Large intestine (tissue), 3 donors: ENCODE results near the gene ANXA11. TPM values are rescaled to one million over a fixed set of nuclear protein-coding genes. Genes with fewer than 3 reads are reported as not detected.

Source experiments
- DNase-seq, 2 donors: peaks; one replicate each; pipeline versions ENCODE4 v3.0.0 to v3.0.0-alpha.2; 2013
- H3K27ac ChIP-seq: one replicate; pipeline ENCODE4 v1.5.1; 2013; ENCODE audit warnings: low read length
- H3K27me3 ChIP-seq: 2 replicates; pipeline ENCODE4 v1.6.1; 2013; ENCODE audit warnings: low read length; ENCODE audit not compliant: control insufficient read depth, insufficient read depth
- H3K36me3 ChIP-seq: 2 replicates; pipeline ENCODE4 v1.6.1; 2013; ENCODE audit warnings: low read length; ENCODE audit not compliant: control insufficient read depth, insufficient read depth
- H3K4me1 ChIP-seq: one replicate; pipeline ENCODE4 v1.6.1; 2013; ENCODE audit warnings: low read length; ENCODE audit not compliant: control insufficient read depth, insufficient read depth
- H3K4me3 ChIP-seq: one replicate; pipeline ENCODE4 v1.5.1; 2013; ENCODE audit warnings: low read length
- H3K9me3 ChIP-seq: one replicate; pipeline ENCODE4 v1.6.1; 2013; ENCODE audit warnings: mild to moderate bottlenecking, low read depth, low read length, moderate library complexity; ENCODE audit not compliant: control insufficient read depth
- WGBS: methylation state at CpG from one replicate; pipeline ENCODE4 v1.1.5; 2013; ENCODE audit warnings: low lambda C conversion rate; ENCODE audit not compliant: insufficient coverage; 5-methylcytosine and 5-hydroxymethylcytosine counted together
- polyA plus RNA-seq: library from polyadenylated mRNA; unstranded; fragments of 120-200 nt; gene quantifications from one replicate; pipeline ENCODE4 v1.2.1, GENCODE V29; 2013

The ANXA11 gene
- polyA plus RNA-seq, 1 donor = 101 TPM

GRCh38 chr10:80188713-80189112 is 16.6 kb downstream of the ANXA11 start:
- H3K9me3 ChIP-seq = no peaks in the 10 kb centered on the region
- H3K36me3 ChIP-seq = peaks cover 6% of the 10 kb centered on the region
- 100% methylated on average over 1 of the region's 9 CpGs for WGBS
- peaks cover 9% of the 10 kb centered on the region for H3K4me1 ChIP-seq
- H3K27ac ChIP-seq = no peak overlapping the region
- no peaks in the 10 kb centered on the region for H3K27me3 ChIP-seq
- no peak overlapping the region for H3K4me3 ChIP-seq
- no peak for DNase-seq

GRCh38 chr10:80187465-80188409 is 17.6 kb downstream of the ANXA11 start:
- peak; percentile 37 to 67 for DNase-seq
- WGBS = 75% methylated on average over 2 of the region's 16 CpGs
- Histone ChIP-seq H3K9me3 (no peaks in the 10 kb centered on the region), H3K36me3 (peaks cover 11% of the 10 kb centered on the region), H3K27me3 (no peaks in the 10 kb centered on the region), H3K27ac (peak overlapping the region; percentile 74), H3K4me1 (peaks cover 9% of the 10 kb centered on the region), H3K4me3 (no peak overlapping the region)

- Histone ChIP-seq H3K36me3 (peaks cover 12% of the 10 kb centered on the region), H3K4me1 (peaks cover 9% of the 10 kb centered on the region), H3K27me3 (no peaks in the 10 kb centered on the region), H3K27ac (peak overlapping the region; percentile 74), H3K4me3 (no peak overlapping the region), H3K9me3 (no peaks in the 10 kb centered on the region)
- no CpG with 5 or more reads among the region's 2 CpGs for WGBS
- no peak for DNase-seq
Measured at GRCh38 chr10:80187060-80187459, 18.3 kb downstream of the ANXA11 start.

- H3K27me3 ChIP-seq = no peaks in the 10 kb centered on the region
- no peak for DNase-seq
- no CpG with 5 or more reads among the region's 13 CpGs for WGBS
- H3K4me3 ChIP-seq = no peak overlapping the region
- H3K27ac ChIP-seq = no peak overlapping the region
- H3K4me1 ChIP-seq = peaks cover 9% of the 10 kb centered on the region
- H3K9me3 ChIP-seq = no peaks in the 10 kb centered on the region
- H3K36me3 ChIP-seq = peaks cover 12% of the 10 kb centered on the region
Measured at GRCh38 chr10:80186364-80187012, 18.8 kb downstream of the ANXA11 start.

DNA sequence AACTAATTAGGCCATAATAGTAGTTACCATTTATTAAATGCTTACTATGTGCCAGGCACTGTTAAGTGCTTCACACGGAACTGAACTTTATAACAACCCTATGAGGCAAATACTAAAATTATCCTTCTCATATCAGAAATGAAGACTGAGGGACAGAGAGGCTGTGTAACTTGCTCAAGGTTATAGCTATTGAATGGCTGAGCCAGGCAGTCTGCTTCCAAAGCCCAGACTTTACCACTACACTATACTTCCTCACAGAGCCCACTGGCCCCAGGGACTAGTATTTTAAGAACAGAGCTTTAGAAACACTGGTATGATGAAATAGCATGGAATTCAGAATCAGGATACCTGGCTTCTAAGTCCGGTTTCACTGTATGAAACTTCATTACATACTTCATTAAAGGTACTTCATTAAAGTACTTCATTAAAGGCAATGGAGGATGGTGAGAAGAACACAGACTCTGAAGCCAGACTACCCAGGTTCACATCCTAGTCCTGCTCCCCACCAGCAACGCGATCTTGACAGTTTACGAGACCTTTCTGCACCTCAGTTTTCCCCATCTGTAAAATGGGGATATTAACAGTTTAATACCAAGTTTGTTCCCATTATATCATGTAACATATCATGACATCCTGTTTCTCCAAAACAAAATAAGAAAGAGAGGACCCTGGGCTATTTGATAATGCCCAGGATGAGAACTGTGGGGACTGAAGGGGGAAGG is 19.6 kb downstream of the ANXA11 start:
- Histone ChIP-seq H3K27me3 (no peaks in the 10 kb centered on the region), H3K27ac (no peak overlapping the region), H3K9me3 (no peaks in the 10 kb centered on the region), H3K4me1 (peaks cover 9% of the 10 kb centered on the region), H3K4me3 (no peak overlapping the region), H3K36me3 (peaks cover 12% of the 10 kb centered on the region)
- DNase-seq = no peak
- WGBS = no CpG with 5 or more reads among the region's 5 CpGs

GRCh38 chr10:80184291-80184690 is 21.0 kb downstream of the ANXA11 start:
- H3K4me3 ChIP-seq = no peak overlapping the region
- no peak for DNase-seq
- no peaks in the 10 kb centered on the region for H3K9me3 ChIP-seq
- H3K27ac ChIP-seq = no peak overlapping the region
- peaks cover 9% of the 10 kb centered on the region for H3K4me1 ChIP-seq
- H3K36me3 ChIP-seq = peaks cover 22% of the 10 kb centered on the region
- H3K27me3 ChIP-seq = no peaks in the 10 kb centered on the region
- 70% methylated on average over 2 of the region's 4 CpGs for WGBS

- H3K4me1 ChIP-seq = peaks cover 9% of the 10 kb centered on the region
- no peak for DNase-seq
- H3K27ac ChIP-seq = no peak overlapping the region
- no peaks in the 10 kb centered on the region for H3K9me3 ChIP-seq
- WGBS = no CpG with 5 or more reads among the region's 4 CpGs
- no peak overlapping the region for H3K4me3 ChIP-seq
- H3K36me3 ChIP-seq = peaks cover 30% of the 10 kb centered on the region
- no peaks in the 10 kb centered on the region for H3K27me3 ChIP-seq
Measured at GRCh38 chr10:80183436-80183835, 21.9 kb downstream of the ANXA11 start.

DNA sequence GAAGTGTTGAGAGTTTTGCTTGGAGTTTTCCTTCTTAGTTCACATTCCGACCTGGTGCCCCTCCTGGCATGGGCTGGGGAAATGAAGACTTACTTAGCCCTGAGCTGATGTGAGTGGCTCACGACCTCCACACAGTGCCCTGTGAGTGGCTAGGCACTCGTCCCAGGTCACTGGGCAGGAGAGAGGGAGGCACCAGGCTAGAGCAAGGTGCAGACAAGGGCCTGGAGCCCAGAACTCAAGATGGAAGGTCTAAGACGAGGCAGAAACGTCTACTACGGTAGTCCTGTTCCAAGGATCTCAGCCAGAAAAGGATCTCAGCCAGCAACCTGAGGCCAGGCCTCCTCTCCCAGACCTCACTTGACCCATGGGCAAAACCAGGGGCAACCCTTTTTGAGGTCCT is 22.4 kb downstream of the ANXA11 start:
- no peak for DNase-seq
- peaks cover 6% of the 10 kb centered on the region for H3K4me1 ChIP-seq
- H3K27ac ChIP-seq = no peak overlapping the region
- no peak overlapping the region for H3K4me3 ChIP-seq
- no peaks in the 10 kb centered on the region for H3K27me3 ChIP-seq
- no CpG with 5 or more reads among the region's 6 CpGs for WGBS
- peaks cover 31% of the 10 kb centered on the region for H3K36me3 ChIP-seq
- no peaks in the 10 kb centered on the region for H3K9me3 ChIP-seq

- no peak for DNase-seq
- WGBS = no CpG with 5 or more reads among the region's 12 CpGs
- Histone ChIP-seq H3K4me3 (no peak overlapping the region), H3K27ac (no peak overlapping the region), H3K36me3 (peaks cover 37% of the 10 kb centered on the region), H3K27me3 (no peaks in the 10 kb centered on the region), H3K4me1 (no peaks in the 10 kb centered on the region), H3K9me3 (no peaks in the 10 kb centered on the region)
Measured at GRCh38 chr10:80177781-80178636, 27.3 kb downstream of the ANXA11 start.
